HEK293 (cell line): ENCODE results near the gene GUF1.

Source experiments
- CTCF ChIA-PET: fragments of 350-600 bp; formaldehyde crosslinking; extraction: SDS; loops from one replicate; lab custom pipeline; 2021; ENCODE audit warnings: antibody characterized with exemption; lab: Yijun Ruan, JAX
- POLR2A ChIA-PET: fragments of 300-600 bp; formaldehyde crosslinking; extraction: SDS; loops from one replicate; lab custom pipeline; 2020; ENCODE audit warnings: antibody characterized with exemption, inconsistent platforms; lab: Yijun Ruan, JAX
- H3K27ac ChIP-seq: fragments of 200-500 bp; sonication (Bioruptor generic); 2 replicates; pipeline ENCODE4 v1.5.1; 2014; ENCODE audit warnings: low read depth, low read length, control low read depth, inconsistent platforms; ENCODE audit errors: extremely low read depth
- H3K36me3 ChIP-seq, 2 experiments: fragments of 200-500 bp in 1 of 2; sonication (Bioruptor generic) in 1 of 2; 1 replicate in 1 of 2; 2 replicates in 1 of 2; pipeline ENCODE4 v1.5.1; 2014 to 2017; ENCODE audit warnings: inconsistent platforms in 2 of 2, low read length in 2 of 2; ENCODE audit not compliant: control insufficient read depth in 2 of 2, insufficient read depth in 1 of 2
- H3K4me1 ChIP-seq: fragments of 200-500 bp; sonication (Bioruptor generic); 2 replicates; pipeline ENCODE4 v1.5.1; 2014; ENCODE audit warnings: mild to moderate bottlenecking, low read length, inconsistent platforms; ENCODE audit not compliant: control insufficient read depth, insufficient read depth
- H3K4me3 ChIP-seq: 2 replicates; pipeline ENCODE4 v1.5.1; 2011; ENCODE audit warnings: low read depth, mild to moderate bottlenecking, control low read depth, low read length, moderate library complexity
- H3K9me3 ChIP-seq: fragments of 200-500 bp; sonication (Bioruptor generic); 2 replicates; pipeline ENCODE4 v1.5.1; 2014; ENCODE audit warnings: low read depth, low read length, inconsistent platforms; ENCODE audit not compliant: control insufficient read depth, insufficient read depth
- TRIM28 ChIP-seq: IDR thresholded peaks from 2 replicates; pipeline ENCODE4 v1.6.1; 2011; ENCODE audit warnings: low read length, control low read depth, borderline replicate concordance
- WT1 ChIP-seq: fragments of 450-650 bp; formaldehyde crosslinking; IDR thresholded peaks from 2 replicates; pipeline ENCODE4 v1.5.1; 2016; ENCODE audit warnings: missing biosample characterization, missing genetic modification characterization
- ZFHX2 ChIP-seq: fragments of 450-650 bp; formaldehyde crosslinking; conservative IDR thresholded peaks from 2 replicates; pipeline ENCODE4 v1.5.1; 2016; ENCODE audit warnings: missing biosample characterization, missing genetic modification characterization
- ZNF10 ChIP-seq: fragments of 450-650 bp; formaldehyde crosslinking; IDR thresholded peaks from 2 replicates; pipeline ENCODE4 v1.5.1; 2017; ENCODE audit warnings: missing biosample characterization, missing genetic modification characterization
- ZNF169 ChIP-seq: fragments of 450-650 bp; formaldehyde crosslinking; IDR thresholded peaks from 2 replicates; pipeline ENCODE4 v1.5.1; 2016; ENCODE audit warnings: missing biosample characterization, missing genetic modification characterization
- ZNF239 ChIP-seq: fragments of 450-650 bp; formaldehyde crosslinking; IDR thresholded peaks from 2 replicates; pipeline ENCODE4 v1.5.1; 2016; ENCODE audit warnings: missing biosample characterization, missing genetic modification characterization
- ZNF266 ChIP-seq: fragments of 450-650 bp; formaldehyde crosslinking; IDR thresholded peaks from 2 replicates; pipeline ENCODE4 v1.5.1; 2016; ENCODE audit warnings: missing biosample characterization, missing genetic modification characterization, low read depth
- ZNF274 ChIP-seq, 2 experiments: fragments of 200-500 bp in 1 of 2; fragments of 450-650 bp in 1 of 2; sonication (Bioruptor generic) in 1 of 2; formaldehyde crosslinking in 1 of 2; IDR thresholded peaks; 2 replicates each; pipeline versions ENCODE4 v1.5.1 to v1.6.1; 2014 to 2016; ENCODE audit warnings: borderline replicate concordance in 1 of 2, inconsistent platforms in 1 of 2, low read length in 1 of 2, missing biosample characterization in 1 of 2, missing genetic modification characterization in 1 of 2
- ZNF311 ChIP-seq: fragments of 450-650 bp; formaldehyde crosslinking; IDR thresholded peaks from 2 replicates; pipeline ENCODE4 v1.5.1; 2017; ENCODE audit warnings: missing biosample characterization, missing genetic modification characterization, borderline replicate concordance
- ZNF366 ChIP-seq: fragments of 450-650 bp; formaldehyde crosslinking; conservative IDR thresholded peaks from 2 replicates; pipeline ENCODE4 v1.5.1; 2016; ENCODE audit warnings: missing biosample characterization, missing genetic modification characterization
- ZNF530 ChIP-seq: fragments of 450-650 bp; formaldehyde crosslinking; IDR thresholded peaks from 2 replicates; pipeline ENCODE4 v1.5.1; 2016; ENCODE audit warnings: low read depth, missing biosample characterization, missing genetic modification characterization
- ZNF654 ChIP-seq: fragments of 450-650 bp; formaldehyde crosslinking; IDR thresholded peaks from 2 replicates; pipeline ENCODE4 v1.5.1; 2016; ENCODE audit warnings: low read depth, missing biosample characterization, missing genetic modification characterization
- ZSCAN23 ChIP-seq: fragments of 450-650 bp; formaldehyde crosslinking; IDR thresholded peaks from 2 replicates; pipeline ENCODE4 v1.5.1; 2016; ENCODE audit warnings: missing biosample characterization, missing genetic modification characterization
- TF ChIP-seq, protein P1 (sequence below): fragments of 450-650 bp; formaldehyde crosslinking; IDR thresholded peaks from 2 replicates; pipeline ENCODE4 v1.5.1; 2016; ENCODE audit warnings: missing biosample characterization, missing genetic modification characterization
- TF ChIP-seq, protein P2 (sequence below): fragments of 450-650 bp; formaldehyde crosslinking; conservative IDR thresholded peaks from 2 replicates; pipeline ENCODE4 v1.5.1; 2016; ENCODE audit warnings: low read depth, missing biosample characterization, missing genetic modification characterization
- TF ChIP-seq, protein P3 (sequence below): fragments of 450-650 bp; formaldehyde crosslinking; IDR thresholded peaks from 2 replicates; pipeline ENCODE4 v1.5.1; 2016; ENCODE audit warnings: missing biosample characterization, missing genetic modification characterization
- TF ChIP-seq, protein P4 (sequence below): fragments of 450-650 bp; formaldehyde crosslinking; IDR thresholded peaks from 2 replicates; pipeline ENCODE4 v1.5.1; 2016; ENCODE audit warnings: missing biosample characterization, missing genetic modification characterization

GUF1 gene

DNA sequence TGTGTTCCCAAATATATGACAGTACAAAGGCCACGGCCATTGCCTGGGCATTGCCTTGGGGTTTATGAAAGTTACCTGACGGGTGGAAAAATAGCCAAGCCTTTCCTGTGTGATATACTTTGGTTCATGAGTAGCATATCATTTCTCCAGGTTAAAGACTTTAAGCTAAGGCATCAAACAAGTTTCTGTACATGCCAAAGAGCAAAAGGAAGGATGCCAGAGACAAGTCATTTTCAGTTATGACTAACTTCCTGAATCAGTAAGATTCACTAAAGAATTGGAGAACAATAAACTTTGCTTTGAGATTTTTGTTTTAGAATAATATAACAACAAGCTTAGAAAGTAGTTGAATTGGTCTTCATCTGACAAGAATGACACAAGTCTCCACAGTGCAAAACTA is 9.7 kb upstream of the GUF1 start (continued):
- TF ChIP-seq, protein P1, sequence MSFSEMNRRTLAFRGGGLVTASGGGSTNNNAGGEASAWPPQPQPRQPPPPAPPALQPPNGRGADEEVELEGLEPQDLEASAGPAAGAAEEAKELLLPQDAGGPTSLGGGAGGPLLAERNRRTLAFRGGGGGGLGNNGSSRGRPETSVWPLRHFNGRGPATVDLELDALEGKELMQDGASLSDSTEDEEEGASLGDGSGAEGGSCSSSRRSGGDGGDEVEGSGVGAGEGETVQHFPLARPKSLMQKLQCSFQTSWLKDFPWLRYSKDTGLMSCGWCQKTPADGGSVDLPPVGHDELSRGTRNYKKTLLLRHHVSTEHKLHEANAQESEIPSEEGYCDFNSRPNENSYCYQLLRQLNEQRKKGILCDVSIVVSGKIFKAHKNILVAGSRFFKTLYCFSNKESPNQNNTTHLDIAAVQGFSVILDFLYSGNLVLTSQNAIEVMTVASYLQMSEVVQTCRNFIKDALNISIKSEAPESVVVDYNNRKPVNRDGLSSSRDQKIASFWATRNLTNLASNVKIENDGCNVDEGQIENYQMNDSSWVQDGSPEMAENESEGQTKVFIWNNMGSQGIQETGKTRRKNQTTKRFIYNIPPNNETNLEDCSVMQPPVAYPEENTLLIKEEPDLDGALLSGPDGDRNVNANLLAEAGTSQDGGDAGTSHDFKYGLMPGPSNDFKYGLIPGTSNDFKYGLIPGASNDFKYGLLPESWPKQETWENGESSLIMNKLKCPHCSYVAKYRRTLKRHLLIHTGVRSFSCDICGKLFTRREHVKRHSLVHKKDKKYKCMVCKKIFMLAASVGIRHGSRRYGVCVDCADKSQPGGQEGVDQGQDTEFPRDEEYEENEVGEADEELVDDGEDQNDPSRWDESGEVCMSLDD (tag by site-specific recombination), result no peak
- no peak for TF ChIP-seq ZNF311 (tag by site-specific recombination)
- TF ChIP-seq ZFHX2 (tag by site-specific recombination), result no peak
- TF ChIP-seq, protein P2, sequence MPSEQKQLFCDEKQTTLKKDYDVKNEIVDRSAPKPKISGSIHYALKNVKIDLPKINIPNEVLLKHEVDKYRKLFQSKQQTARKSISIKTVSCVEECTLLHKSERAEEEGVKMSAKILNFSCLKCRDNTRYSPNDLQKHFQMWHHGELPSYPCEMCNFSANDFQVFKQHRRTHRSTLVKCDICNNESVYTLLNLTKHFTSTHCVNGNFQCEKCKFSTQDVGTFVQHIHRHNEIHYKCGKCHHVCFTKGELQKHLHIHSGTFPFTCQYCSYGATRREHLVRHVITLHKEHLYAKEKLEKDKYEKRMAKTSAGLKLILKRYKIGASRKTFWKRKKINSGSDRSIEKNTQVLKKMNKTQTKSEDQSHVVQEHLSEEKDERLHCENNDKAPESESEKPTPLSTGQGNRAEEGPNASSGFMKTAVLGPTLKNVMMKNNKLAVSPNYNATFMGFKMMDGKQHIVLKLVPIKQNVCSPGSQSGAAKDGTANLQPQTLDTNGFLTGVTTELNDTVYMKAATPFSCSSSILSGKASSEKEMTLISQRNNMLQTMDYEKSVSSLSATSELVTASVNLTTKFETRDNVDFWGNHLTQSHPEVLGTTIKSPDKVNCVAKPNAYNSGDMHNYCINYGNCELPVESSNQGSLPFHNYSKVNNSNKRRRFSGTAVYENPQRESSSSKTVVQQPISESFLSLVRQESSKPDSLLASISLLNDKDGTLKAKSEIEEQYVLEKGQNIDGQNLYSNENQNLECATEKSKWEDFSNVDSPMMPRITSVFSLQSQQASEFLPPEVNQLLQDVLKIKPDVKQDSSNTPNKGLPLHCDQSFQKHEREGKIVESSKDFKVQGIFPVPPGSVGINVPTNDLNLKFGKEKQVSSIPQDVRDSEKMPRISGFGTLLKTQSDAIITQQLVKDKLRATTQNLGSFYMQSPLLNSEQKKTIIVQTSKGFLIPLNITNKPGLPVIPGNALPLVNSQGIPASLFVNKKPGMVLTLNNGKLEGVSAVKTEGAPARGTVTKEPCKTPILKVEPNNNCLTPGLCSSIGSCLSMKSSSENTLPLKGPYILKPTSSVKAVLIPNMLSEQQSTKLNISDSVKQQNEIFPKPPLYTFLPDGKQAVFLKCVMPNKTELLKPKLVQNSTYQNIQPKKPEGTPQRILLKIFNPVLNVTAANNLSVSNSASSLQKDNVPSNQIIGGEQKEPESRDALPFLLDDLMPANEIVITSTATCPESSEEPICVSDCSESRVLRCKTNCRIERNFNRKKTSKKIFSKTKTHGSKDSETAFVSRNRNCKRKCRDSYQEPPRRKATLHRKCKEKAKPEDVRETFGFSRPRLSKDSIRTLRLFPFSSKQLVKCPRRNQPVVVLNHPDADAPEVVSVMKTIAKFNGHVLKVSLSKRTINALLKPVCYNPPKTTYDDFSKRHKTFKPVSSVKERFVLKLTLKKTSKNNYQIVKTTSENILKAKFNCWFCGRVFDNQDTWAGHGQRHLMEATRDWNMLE (tag by site-specific recombination), result no peak
- no peak for TF ChIP-seq ZNF366 (tag by site-specific recombination)
- TF ChIP-seq ZNF10 (tag by site-specific recombination), result no peak
- no peak for TF ChIP-seq WT1

DNA sequence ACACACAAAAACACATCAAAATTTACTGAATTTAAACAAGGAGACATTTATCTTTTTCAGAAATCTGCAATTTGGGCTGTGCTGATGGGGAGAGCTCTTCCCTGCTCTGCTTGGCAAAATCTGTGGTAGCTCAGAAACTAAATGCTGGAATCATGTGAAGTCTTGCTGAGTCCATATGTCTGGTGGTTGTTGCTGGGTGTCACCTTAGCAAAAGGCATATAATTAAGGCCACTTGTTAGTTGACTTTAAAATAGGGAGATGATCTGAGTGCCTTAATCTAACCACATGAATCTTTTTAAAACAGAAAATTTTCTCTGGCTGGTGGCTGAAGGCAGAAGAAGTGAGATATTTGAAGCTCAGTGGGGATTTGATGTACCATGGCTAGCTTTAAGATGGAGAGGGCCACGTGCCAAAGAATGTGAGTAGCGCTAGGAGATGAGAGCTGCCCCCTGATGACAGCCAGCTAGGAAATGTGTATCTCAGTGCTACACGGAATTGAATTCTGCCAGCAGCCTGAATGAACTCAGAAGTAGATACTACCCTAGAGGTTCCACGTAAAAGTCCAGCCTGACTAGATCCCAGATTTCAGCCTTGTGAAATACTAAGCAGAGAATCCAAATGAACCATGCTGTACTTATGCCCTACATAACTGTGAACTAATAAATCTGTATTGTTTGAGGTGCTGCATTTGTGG is 7.6 kb upstream of the GUF1 start:
- H3K4me1 ChIP-seq, result no peaks in the 10 kb centered on the region
- CTCF ChIA-PET, result no interaction called here
- no peak overlapping the region for H3K27ac ChIP-seq
- no peaks in the 10 kb centered on the region for H3K9me3 ChIP-seq
- no peak for TF ChIP-seq TRIM28
- TF ChIP-seq, protein P3, sequence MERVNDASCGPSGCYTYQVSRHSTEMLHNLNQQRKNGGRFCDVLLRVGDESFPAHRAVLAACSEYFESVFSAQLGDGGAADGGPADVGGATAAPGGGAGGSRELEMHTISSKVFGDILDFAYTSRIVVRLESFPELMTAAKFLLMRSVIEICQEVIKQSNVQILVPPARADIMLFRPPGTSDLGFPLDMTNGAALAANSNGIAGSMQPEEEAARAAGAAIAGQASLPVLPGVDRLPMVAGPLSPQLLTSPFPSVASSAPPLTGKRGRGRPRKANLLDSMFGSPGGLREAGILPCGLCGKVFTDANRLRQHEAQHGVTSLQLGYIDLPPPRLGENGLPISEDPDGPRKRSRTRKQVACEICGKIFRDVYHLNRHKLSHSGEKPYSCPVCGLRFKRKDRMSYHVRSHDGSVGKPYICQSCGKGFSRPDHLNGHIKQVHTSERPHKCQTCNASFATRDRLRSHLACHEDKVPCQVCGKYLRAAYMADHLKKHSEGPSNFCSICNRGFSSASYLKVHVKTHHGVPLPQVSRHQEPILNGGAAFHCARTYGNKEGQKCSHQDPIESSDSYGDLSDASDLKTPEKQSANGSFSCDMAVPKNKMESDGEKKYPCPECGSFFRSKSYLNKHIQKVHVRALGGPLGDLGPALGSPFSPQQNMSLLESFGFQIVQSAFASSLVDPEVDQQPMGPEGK, result no peak
- TF ChIP-seq ZSCAN23 (tag by site-specific recombination), result no peak
- TF ChIP-seq ZNF530 (tag by site-specific recombination), result no peak
- no peak for TF ChIP-seq ZNF169 (tag by site-specific recombination)
- TF ChIP-seq, all 188 proteins: peak for 0
- Histone ChIP-seq H3K4me3 (no peak overlapping the region), H3K36me3 (no peaks in the 10 kb centered on the region)
- POLR2A ChIA-PET, result no interaction called here

DNA sequence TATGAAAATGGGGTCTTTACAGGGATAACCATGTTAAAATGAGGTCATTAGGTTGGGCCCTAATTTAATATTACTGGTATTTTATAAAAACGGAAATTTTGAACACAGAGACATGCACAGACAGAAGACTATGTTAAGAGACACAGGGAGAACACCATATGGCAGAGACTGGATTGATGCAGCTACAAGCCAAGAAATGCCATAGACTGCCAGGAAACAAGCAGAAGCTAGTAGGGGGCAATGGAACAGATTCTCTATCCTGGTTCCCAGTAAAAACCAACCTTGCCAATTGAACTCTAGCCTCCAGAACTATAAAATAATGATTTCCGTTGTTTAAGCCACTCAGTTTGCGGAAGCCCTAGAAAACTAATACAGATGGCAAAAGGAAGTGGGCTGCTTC is 6.6 kb upstream of the GUF1 start:
- no peaks in the 10 kb centered on the region for H3K36me3 ChIP-seq
- no peak overlapping the region for H3K27ac ChIP-seq
- ChIA-PET POLR2A (no interaction called here), CTCF (no interaction called here)
- H3K4me1 ChIP-seq, result no peaks in the 10 kb centered on the region
- TF ChIP-seq ZNF239 (no peak), ZNF266 (tag by site-specific recombination) (no peak), ZNF274 (IDR thresholded peaks at IDR 0.05; ENCODE audit: low read length) (no peak), ZNF274 (tag by site-specific recombination; IDR thresholded peaks at IDR 0.05; ENCODE audit: borderline replicate concordance) (no peak), ZNF654 (no peak)
- TF ChIP-seq, protein P4, sequence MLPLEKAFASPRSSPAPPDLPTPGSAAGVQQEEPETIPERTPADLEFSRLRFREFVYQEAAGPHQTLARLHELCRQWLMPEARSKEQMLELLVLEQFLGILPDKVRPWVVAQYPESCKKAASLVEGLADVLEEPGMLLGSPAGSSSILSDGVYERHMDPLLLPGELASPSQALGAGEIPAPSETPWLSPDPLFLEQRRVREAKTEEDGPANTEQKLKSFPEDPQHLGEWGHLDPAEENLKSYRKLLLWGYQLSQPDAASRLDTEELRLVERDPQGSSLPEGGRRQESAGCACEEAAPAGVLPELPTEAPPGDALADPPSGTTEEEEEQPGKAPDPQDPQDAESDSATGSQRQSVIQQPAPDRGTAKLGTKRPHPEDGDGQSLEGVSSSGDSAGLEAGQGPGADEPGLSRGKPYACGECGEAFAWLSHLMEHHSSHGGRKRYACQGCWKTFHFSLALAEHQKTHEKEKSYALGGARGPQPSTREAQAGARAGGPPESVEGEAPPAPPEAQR (tag by site-specific recombination), result no peak
- H3K4me3 ChIP-seq, result no peak overlapping the region
- no peaks in the 10 kb centered on the region for H3K9me3 ChIP-seq
